ENCODE data around the gene SAMSN1.
"Not testable (repeated sequence)": the region's sequence is repeated elsewhere in the genome, so short reads cannot be mapped to it uniquely, and the experiment has no call there.

SAMSN1 gene

DNA sequence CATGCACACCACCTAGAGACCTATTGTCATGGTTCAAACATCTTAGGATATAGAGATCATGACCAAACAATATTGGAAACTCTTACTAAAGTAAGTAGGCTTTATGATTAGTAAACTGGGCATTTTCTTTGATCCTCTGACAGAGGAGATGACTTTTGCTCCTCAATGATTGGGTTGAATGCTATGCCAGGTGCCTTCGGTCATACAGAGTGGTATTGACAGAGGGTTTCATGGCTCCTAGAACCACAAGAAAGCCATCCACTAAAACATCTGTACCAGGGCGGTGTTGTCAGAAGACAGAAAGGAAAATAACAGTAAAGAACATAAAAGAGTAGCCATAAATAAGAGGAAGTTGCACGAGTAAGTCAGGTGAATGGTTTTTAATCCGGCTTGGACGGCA lies 20.8 kb upstream of the SAMSN1 start:
- no peak for DNase-seq (ENCODE audit: low spot score)

DNA sequence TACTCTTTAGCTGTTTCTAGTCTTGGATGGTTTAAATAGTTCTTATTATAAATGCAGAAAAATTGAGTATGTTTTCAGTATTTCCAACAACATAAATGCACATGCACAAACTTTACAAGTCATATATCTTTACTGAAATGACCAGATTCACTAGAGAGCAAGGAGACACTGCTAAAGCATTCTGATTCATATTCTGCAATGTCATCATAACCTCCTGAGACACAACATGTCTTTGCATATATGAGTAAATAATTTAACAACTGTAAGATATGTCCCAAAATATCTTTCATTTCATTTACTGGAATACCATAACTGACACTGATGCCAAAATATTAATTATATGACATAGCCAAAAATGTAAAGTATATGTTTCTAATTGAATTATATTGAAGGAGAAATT lies 16.8 kb upstream of the SAMSN1 start:
- no peak for DNase-seq (ENCODE audit: low spot score)

DNA sequence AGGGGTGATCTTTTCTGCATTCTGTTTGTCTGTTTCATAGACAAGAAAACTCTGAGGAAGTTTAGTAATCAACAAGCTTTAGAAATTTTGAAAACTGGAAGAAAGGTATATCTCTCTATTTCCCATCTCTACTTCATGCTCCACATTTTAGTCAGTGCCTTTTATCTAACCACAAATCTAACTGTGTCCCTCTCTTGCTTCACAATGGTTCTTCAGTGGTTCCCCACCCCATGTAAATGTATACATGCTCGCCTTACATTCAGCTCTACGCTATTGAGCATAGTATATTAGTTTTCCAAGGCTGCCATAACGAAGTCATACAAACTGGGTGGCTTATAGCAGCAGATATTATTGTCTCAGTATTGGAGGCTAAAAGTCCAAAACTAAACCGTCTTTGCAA lies 14.4 kb upstream of the SAMSN1 start:
- DNase-seq (ENCODE audit: low spot score) = no peak

DNA sequence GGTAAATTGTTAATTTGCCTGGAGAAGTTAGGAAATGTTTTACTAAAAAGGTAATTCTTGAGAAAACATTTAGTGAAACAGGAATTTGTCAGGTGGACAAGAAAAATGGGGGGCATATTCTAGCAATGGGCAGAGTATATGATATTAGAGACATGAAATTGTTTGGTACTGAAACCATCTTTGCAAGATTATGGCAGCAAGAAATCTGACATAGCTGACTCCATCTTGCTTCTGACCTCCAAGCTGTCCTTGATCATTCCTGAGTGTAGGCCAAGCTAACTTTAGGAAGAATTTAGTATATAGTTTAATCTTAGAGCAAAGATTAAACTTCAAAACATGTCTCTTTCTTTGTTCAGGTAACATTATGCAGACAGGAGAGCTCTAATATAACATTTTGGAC lies 14.0 kb upstream of the SAMSN1 start:
- DNase-seq (ENCODE audit: low spot score) = no peak

DNA sequence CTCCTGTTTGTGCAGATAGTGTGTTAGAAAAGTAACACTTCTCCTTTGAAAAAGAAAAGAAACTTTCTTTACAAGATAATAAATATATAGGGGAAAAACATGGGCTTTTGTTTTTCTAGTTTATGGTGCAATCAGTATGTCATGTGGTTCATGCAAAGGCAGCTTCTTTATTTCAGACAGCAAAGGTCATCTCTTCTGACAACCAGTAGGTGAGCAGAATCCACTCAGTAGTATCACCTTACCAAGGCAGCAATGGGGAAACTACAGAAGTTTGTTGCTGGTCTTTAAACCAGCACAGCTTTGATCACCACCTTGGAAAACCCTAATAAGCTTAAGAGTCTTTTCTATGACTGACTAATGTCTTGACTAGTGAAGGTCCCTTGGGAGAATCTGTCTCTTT lies 13.0 kb upstream of the SAMSN1 start:
- no peak for DNase-seq (ENCODE audit: low spot score)

DNA sequence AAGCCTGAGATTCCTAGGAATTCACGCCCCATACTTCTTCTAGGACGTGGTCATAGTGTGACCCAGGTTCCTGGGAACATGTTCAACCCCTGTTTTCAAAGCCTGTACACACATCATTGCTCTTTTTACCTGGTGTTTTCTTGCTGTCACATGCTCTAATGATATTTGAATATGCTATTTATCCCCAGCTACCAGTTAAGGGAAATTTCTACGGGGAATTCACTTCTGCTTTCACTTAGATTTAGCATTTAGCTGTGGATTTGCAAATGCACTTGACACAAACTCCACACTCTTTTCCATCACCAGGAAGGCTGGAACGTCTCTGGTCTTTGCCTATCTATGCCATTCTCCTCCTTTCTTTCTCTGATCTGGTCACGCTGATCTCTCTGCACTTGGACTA lies 11.3 kb upstream of the SAMSN1 start:
- peak; percentile 14 for DNase-seq (ENCODE audit: low spot score)

DNA sequence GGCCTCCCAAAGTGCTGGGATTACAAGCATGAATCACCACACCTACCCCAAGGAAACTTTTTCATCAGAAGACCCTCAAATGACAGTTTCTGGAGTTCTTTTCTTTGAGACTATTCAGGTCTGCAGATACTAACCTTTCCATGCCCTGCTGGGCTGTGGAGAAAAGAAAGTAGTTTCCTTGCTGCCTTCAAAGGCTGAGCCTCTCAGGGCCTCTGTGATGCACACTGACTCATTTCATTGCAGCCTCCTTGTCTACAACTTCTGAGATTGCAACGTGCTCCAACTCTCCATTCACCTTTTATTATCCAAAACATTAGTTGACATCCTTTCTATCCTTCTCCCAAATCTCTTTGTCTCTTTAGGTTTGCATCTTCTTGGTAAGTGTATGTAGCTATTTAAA lies 8.8 kb upstream of the SAMSN1 start:
- DNase-seq (ENCODE audit: low spot score) = no peak

DNA sequence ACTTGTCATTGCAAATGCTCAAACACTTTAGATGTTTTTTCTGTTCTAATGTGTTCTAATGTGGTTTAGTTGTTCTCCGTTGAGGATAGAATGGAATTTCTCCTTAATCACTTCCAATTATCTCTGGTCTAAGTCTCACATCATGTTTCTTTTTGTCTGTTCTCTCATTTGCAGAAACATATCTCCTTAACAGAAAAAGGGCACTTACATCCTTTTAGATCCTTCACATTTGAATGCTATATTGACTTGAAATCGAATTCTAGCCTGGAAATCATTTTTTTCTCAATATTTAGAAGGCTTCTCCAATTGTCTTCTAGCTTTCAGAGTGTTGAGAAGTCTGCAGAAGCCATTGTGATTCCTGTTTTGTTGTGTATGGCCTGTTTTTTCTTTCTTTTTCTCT lies 7.3 kb upstream of the SAMSN1 start:
- no peak for DNase-seq (ENCODE audit: low spot score)

DNA sequence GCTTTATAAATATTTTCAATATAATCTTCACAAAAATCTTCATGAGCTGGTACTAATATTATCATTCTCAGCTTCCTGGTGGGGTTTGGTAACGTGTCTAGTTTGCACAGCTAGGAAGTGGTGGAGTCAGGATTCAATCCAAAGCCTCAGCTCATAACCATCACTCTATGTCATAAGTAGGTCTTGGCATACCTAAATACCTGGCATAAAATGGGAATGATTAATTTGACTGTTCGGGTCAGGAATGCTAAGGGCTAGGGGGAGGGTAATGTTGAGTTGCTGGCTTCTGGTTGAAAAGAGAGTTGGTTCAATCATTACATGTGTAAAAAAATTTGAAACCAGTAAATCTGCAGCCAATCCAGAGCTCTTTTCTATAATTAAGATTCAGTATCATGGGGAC lies 5.6 kb upstream of the SAMSN1 start:
- DNase-seq (ENCODE audit: low spot score) = no peak

DNA sequence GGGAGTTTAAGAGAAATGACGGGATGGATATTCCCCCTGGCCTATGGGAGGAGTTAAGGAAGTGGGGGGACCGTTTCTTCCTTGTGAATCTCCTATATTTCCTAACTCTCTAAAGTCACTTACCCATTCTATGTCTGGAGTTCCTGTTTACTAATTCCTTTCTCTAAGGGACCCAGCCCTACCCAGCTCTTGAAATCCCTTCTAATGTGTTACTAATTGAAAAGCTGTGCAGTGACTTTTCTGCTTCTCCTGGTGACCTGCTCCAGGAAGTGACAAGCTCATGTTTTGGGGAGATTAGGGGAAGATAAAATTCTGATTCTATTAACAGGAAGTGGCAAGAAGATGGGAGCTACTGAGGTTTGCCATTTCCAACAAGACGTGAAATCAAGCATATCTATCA lies 4.0 kb upstream of the SAMSN1 start:
- no peak for DNase-seq (ENCODE audit: low spot score)

DNA sequence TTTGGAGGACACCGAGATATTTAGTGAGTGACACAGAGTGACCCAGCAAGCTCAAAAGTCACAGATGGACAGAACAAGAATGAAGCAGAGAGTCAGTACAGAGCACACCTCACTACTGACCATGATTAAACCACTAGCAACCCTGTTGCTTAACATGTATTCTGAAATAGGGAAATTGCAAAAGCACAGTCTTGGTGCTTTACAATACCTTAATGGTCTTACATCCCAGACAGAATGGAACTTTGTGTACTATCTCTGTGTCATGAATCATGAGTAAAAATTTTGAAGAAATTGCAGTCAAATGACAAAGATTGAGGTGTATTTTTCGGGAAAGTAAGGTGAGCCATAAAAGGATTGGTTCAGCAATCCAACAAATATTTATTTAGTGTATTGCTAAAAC lies 2.7 kb upstream of the SAMSN1 start:
- DNase-seq (ENCODE audit: low spot score) = no peak

DNA sequence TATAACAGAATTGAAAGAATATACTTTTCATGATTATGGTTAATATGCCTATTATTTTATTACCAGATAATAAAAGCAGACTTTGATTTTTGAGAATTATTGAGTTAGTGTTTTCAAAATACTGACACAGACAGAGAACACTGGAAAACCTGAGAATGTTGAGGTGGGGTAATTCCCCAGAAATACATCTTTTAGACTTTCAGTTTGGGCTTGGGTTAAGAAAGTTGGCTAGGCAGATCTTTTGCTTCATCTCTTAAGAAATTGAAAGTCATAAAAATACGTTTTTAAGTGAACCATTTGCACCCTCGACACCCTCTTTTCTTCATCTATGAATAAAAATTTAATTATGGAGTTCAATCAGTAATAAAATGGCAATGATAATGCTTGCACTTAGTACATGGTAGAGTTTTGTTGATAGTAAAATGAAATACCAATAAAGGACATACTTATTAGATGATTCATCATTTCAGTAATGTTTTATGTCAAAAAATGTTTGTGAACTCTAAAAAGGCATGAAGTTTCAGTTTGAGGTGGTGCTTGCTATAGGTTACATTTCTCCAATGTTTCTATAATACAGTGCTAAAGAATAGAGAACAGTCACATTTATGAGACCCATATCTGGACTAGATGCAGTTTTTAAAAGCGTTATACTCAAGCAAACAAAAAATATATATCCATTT lies 1.9 kb upstream of the SAMSN1 start:
- DNase-seq (ENCODE audit: low spot score) = no peak

DNA sequence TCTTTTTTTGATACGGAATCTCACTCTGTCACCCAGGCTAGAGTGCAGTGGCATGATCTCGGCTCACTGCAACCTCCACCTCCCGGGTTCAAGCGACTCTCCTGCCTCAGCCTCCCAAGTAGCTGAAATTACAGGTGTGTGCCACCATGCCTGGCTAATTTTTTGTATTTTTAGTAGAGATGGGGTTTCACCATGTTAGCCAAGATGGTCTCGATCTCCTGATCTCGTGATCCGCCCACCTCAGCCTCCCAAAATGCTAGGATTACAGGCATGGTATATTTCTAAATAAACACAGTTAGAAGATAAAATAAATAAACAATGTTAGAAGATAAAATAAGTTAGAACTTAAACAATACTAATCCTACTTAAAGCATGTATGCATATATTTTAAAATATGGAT lies 604 bp upstream of the SAMSN1 start:
- not testable (repeated sequence) for DNase-seq (ENCODE audit: low spot score)

DNA sequence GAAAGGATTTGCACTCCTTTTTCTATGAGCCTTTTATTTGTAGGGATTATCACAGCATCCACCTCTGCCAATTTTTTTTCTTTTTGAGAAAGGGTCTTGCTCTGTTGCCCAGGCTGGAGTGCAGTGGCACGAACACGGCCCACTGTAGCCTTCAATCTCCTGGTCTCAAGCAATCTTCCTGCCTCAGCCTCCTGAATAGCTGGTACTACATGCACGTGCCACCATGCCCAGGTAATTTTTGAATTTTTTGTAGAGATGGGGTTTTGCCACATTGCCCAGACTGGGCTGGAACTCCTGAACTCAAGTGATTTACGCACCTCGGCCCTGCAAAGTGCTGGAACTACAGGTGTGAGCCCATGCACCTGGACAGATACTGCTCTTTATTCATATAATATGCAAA lies 2.1 kb downstream of the SAMSN1 start:
- no peak for DNase-seq (ENCODE audit: low spot score)

DNA sequence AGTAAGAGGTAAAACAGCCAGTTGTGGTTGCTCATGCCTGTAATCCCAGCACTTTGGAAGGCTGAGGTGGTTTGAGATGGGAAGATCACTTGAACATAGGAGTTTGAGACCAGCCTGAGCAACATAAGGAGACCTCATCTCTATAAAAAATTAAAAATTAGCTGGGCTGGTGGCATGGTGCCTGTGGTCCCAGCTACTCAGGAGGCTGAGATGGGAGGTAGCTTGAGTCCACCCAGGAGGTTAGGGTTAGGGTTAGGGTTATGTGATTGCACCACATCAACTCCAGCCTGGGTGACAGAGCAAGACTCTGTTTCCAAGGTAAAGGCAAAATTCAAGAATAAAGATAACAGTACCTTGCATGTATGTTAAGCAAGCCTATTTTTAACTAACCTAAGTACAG lies 3.5 kb downstream of the SAMSN1 start:
- no peak for DNase-seq (ENCODE audit: low spot score)

DNA sequence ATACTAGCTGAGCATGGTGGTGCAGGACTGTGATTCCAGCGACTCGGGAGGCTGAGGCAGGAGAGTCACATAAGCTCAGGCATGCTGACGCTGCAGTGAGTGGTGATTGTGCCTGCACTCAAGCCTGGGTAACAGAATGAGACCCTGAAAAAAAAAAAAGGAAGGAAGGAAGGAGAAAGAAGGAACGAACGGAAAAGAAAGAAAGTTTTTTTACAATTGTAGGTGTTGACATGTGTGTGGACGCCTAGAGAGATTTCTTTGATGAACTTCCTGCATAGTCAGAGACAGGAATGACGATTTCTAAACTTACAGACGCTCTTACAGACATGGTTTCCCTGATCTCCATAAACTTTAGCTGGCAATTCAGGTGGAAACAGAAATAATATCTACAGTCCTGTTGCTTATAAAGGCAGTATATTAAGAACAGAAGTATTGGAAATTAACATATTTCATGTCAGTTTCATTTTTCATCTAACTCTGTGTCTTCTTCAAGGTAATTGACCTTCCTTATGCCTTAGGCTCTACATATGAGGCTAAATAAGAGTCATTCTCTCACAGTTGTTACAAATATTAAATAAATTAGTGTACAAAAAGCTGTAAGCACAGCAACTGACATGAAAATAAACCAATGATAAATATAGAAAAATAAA lies 4.1 kb downstream of the SAMSN1 start:
- DNase-seq (ENCODE audit: low spot score) = no peak

DNA sequence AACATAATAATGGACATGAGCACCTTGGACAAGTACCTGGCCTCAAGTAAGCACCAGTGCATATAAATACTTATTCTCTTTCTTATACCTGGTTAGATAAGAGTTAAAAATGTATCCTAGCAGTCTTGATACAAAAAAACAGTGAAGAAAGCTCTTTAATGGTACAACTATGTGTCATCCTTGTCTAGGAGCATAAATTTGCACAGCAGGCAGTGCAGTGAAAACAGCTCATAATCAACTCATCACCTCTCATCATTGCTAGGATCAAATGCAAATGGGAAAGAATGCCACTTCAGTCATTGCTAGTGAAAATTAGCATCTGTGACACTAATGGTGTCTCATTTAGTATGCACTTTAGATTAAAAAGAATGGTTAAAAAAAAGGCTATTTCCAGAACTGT lies 7.6 kb downstream of the SAMSN1 start:
- DNase-seq (ENCODE audit: low spot score) = no peak

DNA sequence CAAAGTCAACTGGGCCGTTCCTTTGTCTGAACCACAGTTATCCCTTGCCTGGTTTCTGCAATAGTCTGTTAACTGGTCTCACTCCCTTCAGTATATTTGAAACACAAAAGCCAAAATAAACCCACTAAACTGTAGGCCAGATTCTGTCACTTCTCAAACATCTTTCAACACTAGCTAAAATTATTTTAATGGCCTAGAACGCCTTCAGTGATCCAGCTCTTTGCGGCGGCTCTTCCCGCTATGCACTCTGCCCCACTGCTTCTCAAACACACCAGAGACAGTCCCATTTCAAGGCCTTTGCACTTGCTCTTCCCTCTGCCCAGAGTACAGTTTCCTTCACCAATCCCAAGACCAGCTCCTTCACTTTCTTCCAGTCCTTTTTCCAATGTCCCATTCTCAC lies 9.2 kb downstream of the SAMSN1 start:
- no peak for DNase-seq (ENCODE audit: low spot score)

DNA sequence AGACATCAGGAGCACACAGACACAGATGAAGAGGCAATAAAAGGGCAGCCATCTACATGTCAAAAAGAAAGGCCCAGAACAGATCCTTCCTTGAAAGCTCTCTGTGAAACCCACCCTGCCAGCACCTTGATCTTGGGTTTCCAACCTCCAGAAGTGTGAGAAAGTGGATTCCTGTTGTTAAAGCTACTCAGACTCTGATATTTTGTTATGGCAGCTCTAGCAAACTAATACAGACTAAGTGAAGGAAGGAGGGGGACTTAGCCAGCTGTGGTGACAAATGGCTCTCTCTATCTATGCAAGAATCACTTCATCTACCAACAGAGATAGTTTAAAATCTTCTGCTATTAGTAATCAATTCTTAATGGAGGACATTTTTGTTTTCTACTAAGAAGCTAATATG lies 10.4 kb downstream of the SAMSN1 start:
- no peak for DNase-seq (ENCODE audit: low spot score)

DNA sequence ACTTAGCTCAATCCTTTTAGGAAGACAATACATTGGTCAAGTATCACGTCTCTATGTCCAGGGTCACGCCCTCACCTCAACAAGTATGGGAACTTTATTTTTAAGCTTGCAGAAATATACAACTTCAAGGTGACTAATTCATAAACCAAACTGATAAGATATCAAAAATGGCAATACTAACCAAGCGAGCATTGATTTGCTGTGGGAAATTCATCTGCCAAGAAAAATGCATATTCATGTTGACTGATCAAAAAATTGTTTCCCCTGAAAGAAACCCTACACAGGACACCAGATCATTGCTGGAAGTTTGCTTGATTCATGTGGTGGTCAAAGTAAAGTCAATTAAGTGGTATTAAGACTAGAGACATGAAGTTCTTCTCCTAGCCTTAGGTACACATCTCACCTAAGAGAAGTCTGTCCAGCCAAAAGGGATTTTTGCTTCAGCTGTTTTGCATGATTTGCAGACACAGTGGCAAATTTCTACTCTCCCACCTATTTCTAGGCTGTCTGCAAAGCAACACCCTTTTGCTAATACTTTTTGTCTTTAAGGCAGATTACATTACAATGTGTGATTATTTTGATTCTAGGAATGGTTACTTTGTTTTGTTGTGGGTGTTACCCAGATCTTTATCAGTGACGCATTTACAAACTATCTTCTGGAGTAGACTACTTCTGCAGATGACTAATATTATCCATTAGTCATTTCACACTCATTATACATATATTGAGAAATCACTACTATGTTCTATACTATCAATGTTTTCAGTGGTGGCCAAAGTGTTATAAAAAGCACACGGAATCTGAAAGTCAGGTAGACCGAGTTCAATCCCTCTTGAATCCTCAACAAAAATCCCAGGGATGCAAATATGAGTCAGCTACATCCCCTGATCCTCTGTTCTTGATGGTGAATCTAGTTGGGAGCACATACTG lies 12.4 kb downstream of the SAMSN1 start:
- no peak for DNase-seq (ENCODE audit: low spot score)

DNA sequence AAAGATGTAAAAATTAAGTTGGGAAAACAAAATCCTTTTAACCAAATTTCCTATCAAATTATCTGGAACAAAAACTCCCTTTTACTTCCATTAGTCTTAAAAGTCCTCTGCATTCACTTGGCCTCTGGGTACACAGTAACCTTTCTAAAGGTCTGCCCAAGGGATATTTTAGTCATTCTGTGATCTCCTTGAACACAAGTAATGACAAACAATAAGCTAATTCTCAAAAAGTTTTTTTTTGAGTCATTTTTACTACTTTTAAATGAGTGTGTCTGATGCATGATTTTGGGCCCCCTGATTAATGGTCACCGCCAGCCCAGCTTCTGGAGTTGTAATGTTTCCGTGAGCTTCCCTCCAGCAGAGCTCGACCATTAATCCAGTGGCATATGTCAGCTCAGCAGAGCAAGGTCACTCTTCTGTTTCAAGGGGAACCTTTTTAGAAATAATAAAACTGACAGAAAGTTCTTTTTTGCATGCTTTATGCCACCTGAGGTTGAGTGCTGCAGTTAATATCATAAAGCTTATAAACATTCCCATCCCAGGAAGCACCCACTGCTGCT lies 14.3 kb downstream of the SAMSN1 start:
- DNase-seq (ENCODE audit: low spot score) = no peak

DNA sequence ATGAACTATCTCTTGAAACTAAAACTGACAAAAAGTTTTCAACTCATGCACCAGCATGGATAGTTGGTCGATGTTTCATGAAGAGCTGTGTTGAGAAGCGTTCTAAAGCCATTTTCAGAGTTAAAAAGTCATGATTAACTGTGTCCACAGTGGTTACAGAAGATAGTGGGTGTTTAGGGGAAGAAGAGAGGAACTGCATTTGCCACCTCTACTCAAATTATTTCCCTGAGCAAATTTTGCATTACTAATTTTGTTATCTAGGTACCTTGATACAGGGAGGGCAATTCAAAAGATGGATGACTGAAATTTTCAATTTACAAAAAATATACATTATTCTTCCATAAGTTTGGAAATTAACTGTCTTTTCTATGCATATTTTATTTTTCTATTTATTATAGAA lies 15.5 kb downstream of the SAMSN1 start:
- no peak for DNase-seq (ENCODE audit: low spot score)

DNA sequence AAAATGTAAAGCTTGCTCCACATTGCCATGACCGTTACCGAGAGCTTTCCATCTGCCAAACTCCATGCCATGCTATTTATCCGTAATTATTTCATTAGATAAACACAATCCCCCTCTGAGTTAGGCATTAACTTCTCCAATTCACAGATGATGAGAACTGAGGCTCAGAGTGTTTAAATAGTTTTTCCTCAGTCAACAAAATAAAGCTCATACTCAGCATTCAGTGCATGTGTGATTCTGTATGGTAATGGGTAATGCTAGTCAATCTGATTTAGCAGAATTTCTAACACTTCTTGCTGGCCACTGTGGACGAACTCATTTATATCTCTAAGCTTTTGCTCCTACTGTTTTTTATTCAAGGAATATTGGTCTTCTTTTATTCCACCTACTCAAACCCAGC lies 17.3 kb downstream of the SAMSN1 start:
- DNase-seq (ENCODE audit: low spot score) = no peak
